NCI-H526 treated with DMSO at 0.1 percent for 48 hours (cell line): ENCODE results near the gene DSG3.

Experiments used
- DNase-seq: peaks from one replicate; lab custom pipeline; 2025; lab: John Stamatoyannopoulos, UW

Gene DSG3

GRCh38 chr18:31447530-31448191 is at the start of gene DSG3:
DSG3 (plus strand) TSS chr18:31447741; CDS start chr18:31447878, 137 bp downstream.
- no peak for DNase-seq

- DNase-seq, result no peak
Measured at GRCh38 chr18:31398191-31398590, 49.4 kb upstream of the DSG3 start.

GRCh38 chr18:31399306-31400032 is 48.1 kb upstream of the DSG3 start:
- DNase-seq, result no peak

GRCh38 chr18:31401156-31402025 is 46.1 kb upstream of the DSG3 start:
- no peak for DNase-seq

GRCh38 chr18:31402026-31402373 is 45.5 kb upstream of the DSG3 start:
- no peak for DNase-seq

GRCh38 chr18:31403409-31403808 is 44.1 kb upstream of the DSG3 start:
- DNase-seq, result no peak

GRCh38 chr18:31407649-31408048 is 39.9 kb upstream of the DSG3 start:
- DNase-seq, result no peak

- DNase-seq, result no peak
Measured at GRCh38 chr18:31409276-31409675, 38.3 kb upstream of the DSG3 start.

- no peak for DNase-seq
Measured at GRCh38 chr18:31410716-31411483, 36.6 kb upstream of the DSG3 start.

- no peak for DNase-seq
Measured at GRCh38 chr18:31413137-31413536, 34.4 kb upstream of the DSG3 start.

- no peak for DNase-seq
Measured at GRCh38 chr18:31417850-31418249, 29.7 kb upstream of the DSG3 start.

GRCh38 chr18:31419457-31419932 is 28.0 kb upstream of the DSG3 start:
- no peak for DNase-seq

- DNase-seq, result no peak
Measured at GRCh38 chr18:31420032-31420431, 27.5 kb upstream of the DSG3 start.

- DNase-seq, result no peak
Measured at GRCh38 chr18:31420524-31420923, 27.0 kb upstream of the DSG3 start.

- no peak for DNase-seq
Measured at GRCh38 chr18:31424383-31424988, 23.1 kb upstream of the DSG3 start.

GRCh38 chr18:31426021-31426420 is 21.5 kb upstream of the DSG3 start:
- DNase-seq, result no peak

- no peak for DNase-seq
Measured at GRCh38 chr18:31426871-31427406, 20.6 kb upstream of the DSG3 start.

GRCh38 chr18:31428211-31428610 is 19.3 kb upstream of the DSG3 start:
- no peak for DNase-seq

GRCh38 chr18:31429623-31430022 is 17.9 kb upstream of the DSG3 start:
- no peak for DNase-seq

GRCh38 chr18:31430072-31430471 is 17.5 kb upstream of the DSG3 start:
- DNase-seq, result no peak

GRCh38 chr18:31430554-31430953 is 17.0 kb upstream of the DSG3 start:
- no peak for DNase-seq
